ENCODE measurements around the gene MAPKAP1. TPM values are rescaled to one million over a fixed set of nuclear protein-coding genes. Genes with fewer than 3 reads are reported as not detected.

MAPKAP1 gene
- total RNA-seq, 2 donors from 2014 or later: 53.8 to 72.1 TPM

DNA sequence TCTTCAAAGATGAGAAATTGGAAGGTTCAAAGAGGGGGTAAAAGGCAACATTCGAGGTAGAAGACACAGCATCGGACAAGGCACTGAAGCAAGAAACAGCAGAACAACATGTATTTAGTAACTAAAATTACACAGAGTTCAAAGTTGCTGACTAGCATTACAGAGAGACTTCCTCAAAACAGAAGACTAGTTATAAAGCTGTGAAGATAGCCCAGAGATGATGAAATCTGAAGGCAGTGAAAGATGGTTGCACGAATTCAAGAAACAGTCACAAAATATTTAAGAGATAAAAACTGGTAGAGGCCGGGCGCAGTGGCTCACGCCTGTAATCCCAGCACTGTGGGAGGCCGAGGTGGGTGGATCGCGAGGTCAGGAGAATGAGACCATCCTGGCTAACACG is 16.3 kb downstream of the MAPKAP1 start:
- ATAC-seq (no peak), DNase-seq (ENCODE audit: low spot score in 2 of 2) (no peak)
- Mint-ChIP-seq H3K36me3 (no peaks in the 10 kb centered on the region), H3K27ac (no peak overlapping the region), H3K9me3 (no peaks in the 10 kb centered on the region)

DNA sequence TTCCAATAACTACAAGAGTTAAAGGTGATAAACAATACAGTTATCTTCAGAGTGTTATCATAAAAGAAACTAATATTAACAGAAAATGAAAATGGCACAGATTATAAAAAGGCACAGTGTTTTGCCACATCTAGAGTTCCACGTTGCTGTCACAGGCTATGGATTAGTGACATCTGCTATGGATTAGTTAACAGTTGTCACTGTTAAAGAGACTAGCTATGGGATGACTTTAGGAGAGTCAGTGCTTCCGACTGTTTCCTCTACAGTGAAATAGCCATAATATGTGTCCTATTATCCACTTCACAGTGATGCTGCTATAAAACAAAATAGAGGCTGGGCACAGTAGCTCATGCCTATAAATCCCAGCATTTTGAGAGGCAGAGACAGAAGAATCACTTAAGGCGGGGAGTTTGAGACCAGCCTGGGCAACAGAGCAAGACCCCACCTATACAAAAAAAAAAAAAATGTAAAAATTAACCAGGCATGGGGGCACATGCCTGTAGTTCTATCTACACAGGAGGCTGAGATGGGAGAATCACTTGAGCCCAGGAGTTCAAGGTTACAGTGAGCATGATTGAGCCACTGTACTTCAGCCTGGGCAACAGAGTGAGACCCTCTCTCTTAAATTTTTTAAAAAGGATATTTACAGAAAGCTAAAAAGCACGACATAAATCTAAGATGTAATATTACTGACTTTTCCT is 19.7 kb downstream of the MAPKAP1 start:
- no peaks in the 10 kb centered on the region for H3K9me3 Mint-ChIP-seq
- H3K36me3 Mint-ChIP-seq: peaks cover 8 to 10% of the 10 kb centered on the region in 2 donors
- no peak for DNase-seq (ENCODE audit: low spot score in 2 of 2)
- no peak overlapping the region for H3K27ac Mint-ChIP-seq
- no peak for ATAC-seq

DNA sequence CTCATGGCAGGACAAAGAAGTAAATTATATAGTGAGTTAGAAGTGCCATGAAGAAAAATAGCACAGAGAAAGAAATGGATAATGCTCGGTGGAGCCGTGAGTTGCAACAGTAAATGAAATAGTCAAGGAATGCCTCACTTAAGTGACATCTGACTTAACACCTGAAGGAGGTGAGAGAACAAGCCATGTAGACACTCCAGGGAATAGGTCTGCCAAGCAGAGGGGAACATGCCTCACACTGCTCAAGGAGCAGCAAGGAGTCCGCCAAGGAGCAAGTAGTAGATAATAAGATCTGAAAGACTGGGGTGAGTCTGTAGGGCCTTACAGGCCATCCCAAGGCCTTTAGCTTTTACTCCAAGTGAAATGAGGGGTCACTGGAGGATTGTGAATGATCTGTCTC is 21.8 kb downstream of the MAPKAP1 start:
- DNase-seq (ENCODE audit: low spot score in 2 of 2) (no peak), ATAC-seq (no peak)
- Mint-ChIP-seq H3K27ac (no peak overlapping the region), H3K36me3 (peaks cover 8 to 10% of the 10 kb centered on the region in 2 donors), H3K9me3 (no peaks in the 10 kb centered on the region)

DNA sequence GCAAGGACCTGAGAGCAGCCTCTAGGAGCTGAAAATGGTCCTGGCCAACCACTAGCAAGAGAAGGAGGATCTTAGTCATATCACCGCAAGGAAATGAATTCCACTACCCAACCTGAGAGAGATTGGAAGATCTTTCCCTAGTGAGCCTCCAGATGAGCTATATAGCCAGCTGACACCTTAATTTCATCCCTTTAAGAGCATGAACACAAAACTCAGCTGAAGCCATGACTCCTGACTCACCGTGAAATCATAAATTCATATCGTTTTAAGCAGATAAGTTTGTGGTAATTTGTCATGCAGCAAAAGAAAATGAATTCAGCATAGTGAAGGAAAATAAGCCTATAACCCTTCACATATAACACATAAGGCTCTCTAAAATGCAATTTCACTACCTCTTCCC is 23.5 kb downstream of the MAPKAP1 start:
- Mint-ChIP-seq H3K27ac (no peak overlapping the region), H3K9me3 (no peaks in the 10 kb centered on the region), H3K36me3 (peaks cover 8 to 10% of the 10 kb centered on the region in 2 donors)
- ATAC-seq (peak in 1 of 2 donors; percentile 61), DNase-seq (ENCODE audit: low spot score in 2 of 2) (no peak)

DNA sequence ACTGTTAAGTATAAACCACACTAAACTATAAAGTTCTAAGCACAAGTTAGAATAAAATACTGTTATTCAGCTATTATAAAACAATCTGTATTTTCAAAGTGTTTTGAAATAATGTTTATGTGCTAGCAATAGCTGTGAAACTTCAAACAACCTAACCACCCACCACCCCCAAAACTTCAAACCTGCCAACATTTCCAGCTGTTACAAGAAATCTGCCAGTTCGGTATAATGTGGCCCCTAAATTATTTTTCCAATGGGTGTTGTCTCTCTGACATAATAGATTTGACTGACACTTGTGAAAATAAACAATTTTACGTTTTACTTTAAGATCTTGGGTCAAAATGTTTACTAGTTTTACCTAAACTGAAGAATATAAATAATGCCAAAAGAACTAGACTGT is 24.7 kb downstream of the MAPKAP1 start:
- peaks cover 8 to 10% of the 10 kb centered on the region in 2 donors for H3K36me3 Mint-ChIP-seq
- no peak overlapping the region for H3K27ac Mint-ChIP-seq
- DNase-seq (ENCODE audit: low spot score in 2 of 2) (no peak), ATAC-seq (no peak)
- H3K9me3 Mint-ChIP-seq: no peaks in the 10 kb centered on the region

DNA sequence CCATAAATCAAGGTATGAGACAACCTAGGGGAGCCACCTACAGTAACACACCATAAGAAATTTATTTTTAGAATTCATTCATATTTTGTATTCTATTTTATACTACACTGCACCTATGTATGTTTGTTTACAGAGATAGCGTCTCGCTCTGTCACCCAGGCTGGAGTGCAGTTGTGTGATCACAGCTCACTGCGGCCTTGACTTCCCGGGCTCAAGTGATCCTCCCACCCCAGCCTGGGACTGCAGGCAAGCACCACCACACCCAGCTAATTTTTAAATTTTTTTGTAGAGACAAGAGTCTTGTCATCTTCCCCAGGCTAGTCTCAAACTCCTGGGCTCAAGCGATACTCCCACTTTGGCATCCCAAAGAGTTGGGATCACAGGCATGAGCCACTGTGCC is 25.4 kb downstream of the MAPKAP1 start:
- ATAC-seq: no peak
- no peaks in the 10 kb centered on the region for H3K9me3 Mint-ChIP-seq
- no peak for DNase-seq (ENCODE audit: low spot score in 2 of 2)
- no peak overlapping the region for H3K27ac Mint-ChIP-seq
- peaks cover 8 to 10% of the 10 kb centered on the region in 2 donors for H3K36me3 Mint-ChIP-seq

DNA sequence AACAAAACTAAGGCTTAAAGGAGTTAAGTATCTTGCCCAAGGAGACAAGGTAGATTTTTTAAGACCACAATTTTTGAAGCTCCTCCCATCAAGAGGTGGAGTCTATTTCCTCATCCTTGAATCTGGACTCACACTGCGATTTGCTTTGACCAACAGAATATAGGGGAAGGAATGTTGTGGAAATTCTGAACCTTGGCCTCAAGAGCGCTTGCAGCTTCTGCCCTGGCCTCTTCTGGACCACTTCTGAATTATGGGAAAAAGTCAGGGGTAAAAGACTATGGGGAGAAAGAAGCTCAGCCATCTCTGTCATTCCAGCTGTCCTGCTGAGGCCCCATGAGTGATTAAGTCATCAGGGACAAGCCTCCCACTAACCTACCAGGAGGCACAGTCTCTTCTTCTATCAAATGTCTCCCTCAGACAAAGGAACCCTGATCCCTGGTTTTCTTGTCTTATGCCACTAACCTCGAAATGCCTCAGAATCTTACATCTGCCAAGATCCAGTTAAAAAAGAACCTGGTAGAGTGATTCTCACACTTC is 25.9 kb downstream of the MAPKAP1 start:
- ATAC-seq: no peak
- no peaks in the 10 kb centered on the region for H3K9me3 Mint-ChIP-seq
- no peak overlapping the region for H3K27ac Mint-ChIP-seq

DNA sequence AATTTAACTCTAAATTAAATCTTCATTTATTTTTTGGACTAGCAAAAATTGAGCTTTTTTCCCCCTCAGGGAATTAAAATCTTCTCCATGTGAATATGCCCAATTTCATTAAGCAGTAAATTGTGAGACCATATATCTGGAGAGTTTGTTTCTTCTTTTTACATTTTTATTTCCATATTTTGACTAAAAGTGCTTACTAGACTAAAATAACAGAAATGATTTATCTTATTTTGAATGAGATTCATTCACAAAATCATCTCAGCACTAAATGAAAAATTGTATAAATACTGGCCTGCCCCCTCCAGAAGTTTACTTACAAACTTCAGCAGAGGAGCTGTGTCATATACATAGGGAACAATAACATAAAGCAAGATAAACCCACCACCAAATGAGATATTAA is 26.6 kb downstream of the MAPKAP1 start:
- peaks cover 8 to 16% of the 10 kb centered on the region in 2 donors for H3K36me3 Mint-ChIP-seq
- no peak for ATAC-seq

More for the DNA sequence above, 25.9 kb downstream of the MAPKAP1 start:
- peaks cover 8 to 15% of the 10 kb centered on the region in 2 donors for H3K36me3 Mint-ChIP-seq
- DNase-seq (ENCODE audit: low spot score in 2 of 2): no peak

DNA sequence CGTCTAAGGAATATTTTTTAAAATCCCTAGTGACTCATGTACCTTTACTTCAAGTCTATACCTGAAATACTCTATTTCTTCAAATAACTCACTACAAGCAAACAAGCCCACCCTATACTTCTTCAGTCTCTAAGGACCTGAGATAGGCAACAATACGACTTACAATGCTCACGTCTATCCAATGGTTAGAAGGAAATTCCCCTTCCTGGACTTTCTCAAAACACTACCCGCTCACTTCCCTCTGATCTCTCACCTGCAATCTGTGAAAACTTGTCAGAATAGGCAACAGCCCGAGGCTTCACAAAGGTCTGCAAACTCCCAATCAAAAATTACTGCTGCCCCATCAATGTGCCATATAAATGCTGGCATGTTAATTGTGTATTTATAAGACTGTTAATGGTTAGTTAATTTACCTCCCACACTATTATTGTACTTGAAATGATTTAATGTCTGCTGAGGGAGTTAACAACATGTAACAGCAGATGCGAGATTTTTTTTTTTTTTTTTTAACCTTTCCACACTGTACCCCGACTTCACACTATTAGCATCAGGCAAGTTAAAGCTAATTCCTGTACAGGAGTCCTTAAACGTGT is 27.3 kb downstream of the MAPKAP1 start:
- no peak overlapping the region for H3K27ac Mint-ChIP-seq

More for the DNA sequence above, 26.6 kb downstream of the MAPKAP1 start:
- no peak overlapping the region for H3K27ac Mint-ChIP-seq
- no peaks in the 10 kb centered on the region for H3K9me3 Mint-ChIP-seq
- DNase-seq (ENCODE audit: low spot score in 2 of 2): no peak

DNA sequence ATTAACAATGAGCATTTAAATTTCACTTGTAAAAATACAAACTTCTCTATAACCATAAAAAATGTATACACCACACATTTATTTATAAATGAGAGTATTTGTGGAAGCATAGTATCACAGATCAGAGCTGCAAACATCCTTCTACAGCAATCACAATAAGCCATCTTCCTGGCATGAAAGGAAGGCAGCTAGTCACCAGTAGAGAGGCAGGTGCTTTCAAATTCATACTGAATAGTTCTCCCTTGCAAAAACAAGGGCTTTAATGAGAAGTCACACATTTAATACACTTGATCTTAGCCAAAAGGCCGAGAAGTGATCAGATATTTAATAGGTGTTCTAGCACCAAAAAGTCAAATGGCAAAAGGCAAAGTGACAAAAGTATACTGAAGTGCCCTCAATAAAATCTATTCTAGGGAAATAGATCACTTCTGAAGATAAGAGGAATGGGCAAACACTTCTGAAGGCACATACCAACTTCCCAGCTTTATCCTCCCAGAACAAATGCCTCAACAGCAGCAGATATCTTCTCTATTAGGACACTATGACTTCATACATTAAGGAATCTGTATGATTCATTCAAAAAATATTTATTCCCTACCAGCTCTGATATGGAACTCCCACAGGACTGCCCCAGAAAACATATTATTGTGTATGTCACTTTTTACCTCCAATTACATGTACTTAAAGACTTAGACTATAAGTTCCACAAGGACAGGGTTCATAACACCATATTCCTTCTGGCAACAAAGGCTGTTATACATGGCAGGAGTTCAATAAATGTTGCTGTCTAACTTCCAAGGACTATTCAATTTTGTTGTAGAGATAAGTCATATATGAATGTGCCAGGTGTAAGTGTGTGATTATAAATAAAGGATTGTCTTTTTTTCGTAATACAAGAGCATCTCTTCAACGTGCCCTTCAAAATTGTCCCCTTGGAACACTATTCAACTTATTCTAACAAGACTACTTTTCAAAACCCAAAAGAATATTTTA is 31.7 kb downstream of the MAPKAP1 start:
- H3K27ac Mint-ChIP-seq: no peak overlapping the region
- no peaks in the 10 kb centered on the region for H3K9me3 Mint-ChIP-seq
- ATAC-seq (no peak), DNase-seq (ENCODE audit: low spot score in 2 of 2) (no peak)
- H3K36me3 Mint-ChIP-seq: peaks cover 6 to 11% of the 10 kb centered on the region in 2 donors

More for the DNA sequence above, 27.3 kb downstream of the MAPKAP1 start:
- ATAC-seq (no peak), DNase-seq (ENCODE audit: low spot score in 2 of 2) (no peak)
- H3K9me3 Mint-ChIP-seq: no peaks in the 10 kb centered on the region
- H3K36me3 Mint-ChIP-seq: peaks cover 4 to 10% of the 10 kb centered on the region in 2 donors

DNA sequence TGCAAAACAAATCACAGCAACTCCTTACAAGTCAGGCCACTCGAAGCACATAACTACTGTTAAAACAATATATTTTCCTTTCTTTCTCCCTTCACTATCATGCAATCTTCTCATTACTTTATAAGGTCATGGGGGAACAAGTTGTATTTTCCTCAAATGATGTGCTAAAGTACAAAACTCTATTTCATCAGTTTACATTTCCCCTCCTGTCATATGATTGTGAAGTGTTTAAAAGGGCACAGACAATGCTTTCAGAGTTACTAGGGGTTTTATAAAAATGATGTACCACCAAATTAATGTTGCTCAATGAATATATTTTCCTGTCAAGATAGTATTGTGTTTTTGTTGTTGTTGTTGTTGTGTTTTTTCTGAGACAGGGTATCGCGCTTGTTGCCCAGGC is 34.1 kb downstream of the MAPKAP1 start:
- Mint-ChIP-seq H3K27ac (no peak overlapping the region), H3K36me3 (peaks cover 6 to 11% of the 10 kb centered on the region in 2 donors), H3K9me3 (no peaks in the 10 kb centered on the region)
- no peak for DNase-seq (ENCODE audit: low spot score in 2 of 2)
- ATAC-seq: no peak

DNA sequence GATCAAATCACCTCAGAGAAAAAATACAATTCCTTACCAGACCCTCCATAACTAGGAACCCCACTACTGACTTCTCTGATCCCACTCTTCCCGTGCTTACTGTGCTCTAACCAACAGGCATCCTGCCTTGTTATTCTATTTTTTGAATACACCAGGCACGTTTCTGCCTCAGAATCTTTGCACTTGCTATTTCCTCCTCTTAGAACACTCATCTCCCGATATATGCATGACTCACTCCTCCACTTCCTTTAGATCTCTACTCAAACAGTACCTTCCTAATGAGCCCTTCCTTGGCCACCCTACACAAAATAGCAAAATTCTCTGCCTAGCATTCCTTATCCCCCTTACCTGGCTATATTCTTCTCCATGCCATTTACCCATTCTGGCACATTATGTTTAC is 43.9 kb downstream of the MAPKAP1 start:
- Mint-ChIP-seq H3K27ac (peak overlapping the region in 1 of 2 donors; percentile 27), H3K9me3 (no peaks in the 10 kb centered on the region), H3K36me3 (peaks cover 0 to 9% of the 10 kb centered on the region in 2 donors)
- DNase-seq (ENCODE audit: low spot score in 2 of 2) (no peak), ATAC-seq (peak; percentile 64 to 67)

DNA sequence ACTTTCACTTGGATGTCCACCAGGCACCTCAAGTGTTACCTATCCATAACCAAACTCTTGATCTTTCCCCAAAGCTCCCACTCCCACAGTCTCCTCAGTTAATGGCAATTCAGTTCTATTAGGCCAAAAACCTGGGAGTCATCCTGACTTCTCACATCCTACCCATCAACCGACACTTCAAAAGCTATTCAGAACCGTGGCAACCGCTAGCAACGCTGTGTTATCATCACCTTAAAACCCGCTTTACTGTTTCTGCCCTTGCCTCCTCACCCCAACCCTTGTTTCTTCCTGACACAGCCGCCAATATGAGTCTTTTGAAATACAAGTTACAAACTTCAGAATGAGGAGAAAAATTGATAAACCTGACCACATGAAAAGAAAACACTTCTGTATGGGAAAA is 46.5 kb downstream of the MAPKAP1 start:
- H3K9me3 Mint-ChIP-seq: no peaks in the 10 kb centered on the region
- H3K27ac Mint-ChIP-seq: no peak overlapping the region
- no peaks in the 10 kb centered on the region for H3K36me3 Mint-ChIP-seq
- peak; percentile 26 to 31 for ATAC-seq
- DNase-seq (ENCODE audit: low spot score in 2 of 2): no peak

DNA sequence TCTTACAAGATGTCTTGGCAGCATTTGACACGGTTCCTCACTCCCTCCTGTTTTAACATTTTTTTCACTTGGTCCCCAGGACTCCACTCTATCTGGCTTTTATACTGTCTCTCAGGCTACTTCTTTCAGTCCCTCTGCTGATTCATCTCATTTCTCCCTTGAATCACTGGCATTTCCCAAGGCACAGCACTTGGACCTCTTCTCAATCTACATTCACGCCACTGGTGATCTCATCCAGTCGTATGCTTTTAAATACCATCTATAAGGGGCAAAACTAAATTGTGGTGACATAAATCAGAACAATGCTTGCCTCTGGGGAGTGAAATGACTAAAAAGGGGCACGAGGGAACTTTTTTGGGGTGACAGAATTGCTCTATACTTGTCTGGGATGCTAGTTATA is 47.1 kb downstream of the MAPKAP1 start:
- Mint-ChIP-seq H3K27ac (no peak overlapping the region), H3K9me3 (no peaks in the 10 kb centered on the region), H3K36me3 (no peaks in the 10 kb centered on the region)
- DNase-seq (ENCODE audit: low spot score in 2 of 2) (no peak), ATAC-seq (peak; percentile 86 to 88)

DNA sequence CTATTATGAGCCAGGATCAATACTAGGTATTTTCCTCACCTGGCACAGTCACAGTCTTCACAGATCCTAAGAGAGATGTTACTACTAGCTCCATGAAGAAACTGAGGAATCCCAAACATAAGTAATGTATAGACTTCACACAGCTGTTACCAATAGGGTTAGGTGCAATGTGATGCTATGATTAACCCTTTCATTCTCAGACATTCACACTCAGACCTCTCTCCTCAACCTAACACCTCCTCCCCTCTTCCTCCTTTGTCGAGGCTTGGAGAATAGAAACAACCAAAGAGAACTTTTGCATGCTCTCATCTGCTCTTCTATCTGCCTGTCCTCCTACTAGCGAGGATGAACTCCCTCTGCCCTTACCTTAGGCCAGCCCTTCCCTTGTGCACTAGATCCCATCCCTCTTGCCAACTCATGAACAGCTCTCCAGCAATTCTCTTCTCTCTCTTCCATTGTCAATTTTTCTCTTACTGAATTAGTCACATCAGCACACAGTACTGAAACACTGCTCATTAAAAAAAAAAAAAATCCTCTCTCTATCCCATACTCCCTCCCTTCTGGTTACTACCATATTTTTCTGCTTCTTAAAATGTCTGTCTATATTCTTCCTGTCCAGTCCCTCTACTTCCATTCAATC is 47.7 kb downstream of the MAPKAP1 start:
- Mint-ChIP-seq H3K36me3 (no peaks in the 10 kb centered on the region), H3K27ac (no peak overlapping the region), H3K9me3 (no peaks in the 10 kb centered on the region)
- ATAC-seq: peak; percentile 21 to 34
- DNase-seq (ENCODE audit: low spot score in 2 of 2): no peak

DNA sequence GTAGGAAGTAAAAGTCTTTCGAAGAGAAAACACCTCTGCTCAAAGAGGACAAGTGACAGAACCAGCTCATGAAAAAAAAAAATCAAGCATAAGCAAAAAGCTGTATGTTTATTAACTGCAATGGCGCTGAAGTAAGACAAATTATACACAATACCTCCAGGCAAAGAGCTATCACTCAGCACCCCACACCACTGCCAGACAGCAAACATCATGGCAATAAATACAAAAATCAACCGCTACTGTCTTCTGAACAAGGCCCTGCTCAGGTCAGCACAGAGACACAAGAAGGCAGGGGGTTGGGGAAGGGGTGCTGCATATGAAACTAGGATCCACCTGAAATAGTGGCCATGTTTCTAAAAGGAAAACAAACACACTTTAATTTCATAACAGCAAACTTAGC is 50.4 kb downstream of the MAPKAP1 start:
- no peaks in the 10 kb centered on the region for H3K9me3 Mint-ChIP-seq
- H3K27ac Mint-ChIP-seq: no peak overlapping the region
- no peak for ATAC-seq
- no peak for DNase-seq (ENCODE audit: low spot score in 2 of 2)
- peaks cover 0 to 8% of the 10 kb centered on the region in 2 donors for H3K36me3 Mint-ChIP-seq
